Prostate gland (tissue), 2 donors: Measurements from ENCODE around the gene SAMD4A.

Source experiments
- CTCF ChIP-seq, 4 experiments: fragments of 200-600 bp in 2 of 4; fragments of 450-650 bp in 2 of 4; sonication (generic) in 2 of 4; IDR thresholded peaks; 1 replicate in 3 of 4; 2 replicates in 1 of 4; pipeline ENCODE4 v1.5.1; 2016 to 2019; ENCODE audit warnings: antibody characterized with exemption in 4 of 4, mild to moderate bottlenecking in 2 of 4, moderate library complexity in 2 of 4
- POLR2A ChIP-seq: fragments of 450-650 bp; IDR thresholded peaks from one replicate; pipeline ENCODE4 v1.6.1; 2016; ENCODE audit warnings: antibody characterized with exemption, mild to moderate bottlenecking
- POLR2AphosphoS5 ChIP-seq: sonication (generic); formaldehyde crosslinking; IDR thresholded peaks from one replicate; pipeline ENCODE4 v1.6.1; 2017; ENCODE audit warnings: antibody characterized with exemption

- TF ChIP-seq CTCF (IDR thresholded peaks at IDR 0.05) (no peak), POLR2AphosphoS5 (no peak), POLR2A (no peak)
These were observed 73.6 kb downstream of the SAMD4A start for GRCh38 chr14:54640506-54640905.
